Measurements from ENCODE around the gene SMTNL2. TPM values are rescaled to one million over a fixed set of nuclear protein-coding genes. Genes with fewer than 3 reads are reported as not detected.
A peak's percentile ranks its signal among the peaks of the same experiment; 100 is the strongest.

Gene SMTNL2
- total RNA-seq, 1 donor from 2014 or later = 65.7 TPM

DNA sequence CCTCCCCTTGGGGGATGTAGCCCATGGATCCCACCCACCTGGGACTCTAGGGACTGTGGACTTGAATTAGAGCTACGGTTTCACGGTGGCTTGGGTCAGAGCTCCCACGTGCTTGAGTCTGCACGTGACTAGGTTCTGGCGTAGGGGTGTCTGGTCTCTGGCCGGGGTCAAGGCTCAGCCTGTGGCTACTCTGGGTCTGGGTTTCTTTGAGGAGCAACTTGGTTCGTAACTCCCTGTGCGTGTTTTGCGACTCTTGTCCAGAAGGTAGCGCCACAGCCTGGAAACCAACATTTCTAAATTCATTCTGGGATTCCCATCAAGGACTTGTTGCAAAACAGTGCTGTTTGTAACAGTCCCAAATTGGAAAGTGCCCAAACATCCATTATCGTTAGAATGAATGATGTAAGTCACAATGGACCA lies 23.5 kb upstream of the SMTNL2 start:
- no peak for DNase-seq (ENCODE audit: low spot score in 2 of 2, unreplicated experiment in 2 of 2)
- peaks cover 28% of the 10 kb centered on the region for H3K4me1 Mint-ChIP-seq
- no peaks in the 10 kb centered on the region for H3K36me3 Mint-ChIP-seq
- H3K9me3 Mint-ChIP-seq = no peaks in the 10 kb centered on the region
- H3K27me3 Mint-ChIP-seq (ENCODE audit: low read depth) = no peaks in the 10 kb centered on the region
- no peak overlapping the region for H3K27ac Mint-ChIP-seq
- H3K4me3 Mint-ChIP-seq = no peak overlapping the region
- TF ChIP-seq, protein P1, sequence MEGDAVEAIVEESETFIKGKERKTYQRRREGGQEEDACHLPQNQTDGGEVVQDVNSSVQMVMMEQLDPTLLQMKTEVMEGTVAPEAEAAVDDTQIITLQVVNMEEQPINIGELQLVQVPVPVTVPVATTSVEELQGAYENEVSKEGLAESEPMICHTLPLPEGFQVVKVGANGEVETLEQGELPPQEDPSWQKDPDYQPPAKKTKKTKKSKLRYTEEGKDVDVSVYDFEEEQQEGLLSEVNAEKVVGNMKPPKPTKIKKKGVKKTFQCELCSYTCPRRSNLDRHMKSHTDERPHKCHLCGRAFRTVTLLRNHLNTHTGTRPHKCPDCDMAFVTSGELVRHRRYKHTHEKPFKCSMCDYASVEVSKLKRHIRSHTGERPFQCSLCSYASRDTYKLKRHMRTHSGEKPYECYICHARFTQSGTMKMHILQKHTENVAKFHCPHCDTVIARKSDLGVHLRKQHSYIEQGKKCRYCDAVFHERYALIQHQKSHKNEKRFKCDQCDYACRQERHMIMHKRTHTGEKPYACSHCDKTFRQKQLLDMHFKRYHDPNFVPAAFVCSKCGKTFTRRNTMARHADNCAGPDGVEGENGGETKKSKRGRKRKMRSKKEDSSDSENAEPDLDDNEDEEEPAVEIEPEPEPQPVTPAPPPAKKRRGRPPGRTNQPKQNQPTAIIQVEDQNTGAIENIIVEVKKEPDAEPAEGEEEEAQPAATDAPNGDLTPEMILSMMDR (IDR thresholded peaks at IDR 0.05; ENCODE audit: unreplicated experiment) = no peak

DNA sequence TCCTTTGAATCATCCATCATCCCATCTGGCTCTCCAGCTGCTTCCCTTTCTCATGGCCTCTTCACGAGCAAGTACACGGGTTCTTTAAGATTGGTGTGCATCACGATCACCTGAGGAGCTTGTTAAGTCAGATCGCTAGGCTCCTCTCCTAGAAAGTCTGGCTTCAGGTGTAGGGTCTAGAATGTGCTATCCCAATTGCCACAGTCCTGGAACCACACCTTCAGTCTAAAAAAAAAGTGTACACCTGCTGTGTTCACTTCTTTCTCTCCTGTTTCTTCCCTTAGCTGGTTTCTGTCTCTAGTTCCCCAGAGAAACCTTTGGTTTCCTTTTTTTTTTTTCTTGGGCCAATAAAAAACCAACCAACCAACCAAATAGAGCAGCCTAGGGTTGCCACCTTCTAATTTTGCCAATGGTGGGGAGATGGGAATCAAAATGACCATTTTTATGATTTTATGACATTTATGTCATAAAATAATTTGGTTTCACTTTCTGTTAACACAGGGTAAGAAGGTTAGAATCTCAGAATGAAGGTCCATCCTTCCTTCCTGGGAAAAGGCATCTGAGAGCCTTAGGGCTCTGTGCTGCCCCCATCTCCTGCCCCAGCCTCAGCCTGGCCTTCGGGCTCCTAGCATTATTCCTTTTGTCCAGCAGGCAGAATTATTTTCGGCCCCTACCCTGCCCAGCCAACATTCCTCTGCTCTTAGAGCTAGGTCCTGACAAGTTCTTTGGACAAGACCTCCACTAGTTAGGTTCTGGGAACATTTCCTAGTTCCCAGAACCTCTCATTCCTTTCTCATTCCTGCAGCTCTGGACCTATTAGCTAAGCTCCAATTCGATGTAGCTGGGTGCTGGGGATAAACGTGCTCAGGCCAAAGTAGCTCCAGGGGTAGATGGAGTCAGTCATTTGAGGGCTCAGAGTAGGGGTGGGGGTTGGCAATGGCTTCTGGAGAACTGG lies 22.0 kb upstream of the SMTNL2 start:
- no peaks in the 10 kb centered on the region for H3K9me3 Mint-ChIP-seq
- TF ChIP-seq, protein P1 (IDR thresholded peaks at IDR 0.05; ENCODE audit: unreplicated experiment) = no peak
- peaks cover 29% of the 10 kb centered on the region for H3K4me1 Mint-ChIP-seq
- H3K27ac Mint-ChIP-seq = no peak overlapping the region
- H3K4me3 Mint-ChIP-seq = no peak overlapping the region
- DNase-seq (ENCODE audit: low spot score in 2 of 2, unreplicated experiment in 2 of 2) = no peak
- no peaks in the 10 kb centered on the region for H3K36me3 Mint-ChIP-seq
- no peaks in the 10 kb centered on the region for H3K27me3 Mint-ChIP-seq (ENCODE audit: low read depth)

DNA sequence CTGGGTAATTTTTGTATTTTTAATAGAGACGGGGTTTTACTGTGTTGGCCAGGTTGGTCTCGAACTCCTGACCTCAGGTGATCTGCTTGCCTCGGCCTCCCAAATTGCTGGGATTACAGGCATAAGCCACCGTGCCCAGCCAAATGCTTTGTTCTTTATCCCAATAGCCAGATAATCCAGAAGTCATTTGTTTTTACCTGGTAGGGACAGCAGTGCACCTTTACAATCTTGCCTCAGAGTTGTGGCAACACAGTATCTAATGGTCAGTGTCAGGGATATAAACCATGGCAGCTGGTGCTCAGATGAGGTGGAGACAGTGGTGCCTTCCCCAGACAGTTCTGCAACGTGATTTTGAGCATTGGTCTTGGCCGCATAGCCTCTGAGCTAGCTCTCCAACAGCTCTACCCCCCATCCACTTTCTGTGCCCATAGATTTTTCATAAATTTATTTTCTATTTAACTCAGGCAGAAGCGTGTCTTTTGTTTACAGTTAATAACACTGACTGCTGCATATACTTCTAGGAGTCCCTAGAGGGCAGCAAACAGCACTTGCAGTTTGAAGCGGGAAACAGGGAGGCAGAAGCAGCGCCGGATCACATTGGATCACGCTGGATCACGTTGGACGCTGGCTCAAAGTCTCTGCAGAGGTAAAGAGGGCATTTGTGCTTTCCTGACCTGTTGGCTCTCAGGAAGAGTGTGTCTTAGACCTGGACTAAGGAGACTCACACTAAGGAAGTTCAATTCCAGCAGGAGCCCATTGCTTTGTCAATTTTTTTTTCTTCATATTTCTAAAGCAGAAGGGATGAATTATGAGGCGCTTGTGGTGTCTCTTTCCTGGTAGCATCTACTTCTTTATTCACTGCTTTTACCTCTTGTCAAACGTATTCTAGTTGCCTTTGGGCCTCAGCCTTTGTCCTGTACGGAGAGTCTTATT lies 18.9 kb upstream of the SMTNL2 start:
- Mint-ChIP-seq H3K4me3 (no peak overlapping the region), H3K9me3 (no peaks in the 10 kb centered on the region), H3K27me3 (ENCODE audit: low read depth) (no peaks in the 10 kb centered on the region), H3K27ac (peak overlapping the region; percentile 50), H3K4me1 (peaks cover 37% of the 10 kb centered on the region), H3K36me3 (no peaks in the 10 kb centered on the region)
- DNase-seq (ENCODE audit: low spot score in 2 of 2, unreplicated experiment in 2 of 2) = no peak
- TF ChIP-seq, protein P1 (IDR thresholded peaks at IDR 0.05; ENCODE audit: unreplicated experiment) = peak; percentile 56

DNA sequence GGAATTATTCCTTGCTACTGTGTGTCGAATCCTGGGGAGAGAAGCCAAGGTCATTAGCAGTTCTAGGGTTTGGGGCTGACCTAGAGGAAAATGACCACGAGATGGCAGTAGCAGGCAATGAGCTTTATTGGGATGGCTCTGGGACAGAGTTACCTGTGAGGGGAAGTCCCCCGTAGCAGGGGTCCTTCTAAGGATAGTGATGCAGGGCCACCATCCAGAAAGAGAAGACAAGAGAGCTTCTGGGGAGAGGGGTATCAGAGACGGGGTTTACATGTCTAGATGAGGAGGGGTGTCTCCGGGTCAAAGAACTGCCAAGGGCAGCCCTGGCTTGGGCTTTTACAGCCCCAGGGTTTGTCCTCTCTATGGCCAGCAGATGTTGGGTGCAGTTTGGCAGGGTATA lies 17.5 kb upstream of the SMTNL2 start:
- Mint-ChIP-seq H3K36me3 (no peaks in the 10 kb centered on the region), H3K27me3 (ENCODE audit: low read depth) (no peaks in the 10 kb centered on the region), H3K27ac (peak overlapping the region; percentile 36), H3K4me3 (no peak overlapping the region), H3K9me3 (no peaks in the 10 kb centered on the region), H3K4me1 (peaks cover 30% of the 10 kb centered on the region)
- peak in 1 of 2 experiments; percentile 77 for DNase-seq (ENCODE audit: low spot score in 2 of 2, unreplicated experiment in 2 of 2)
- TF ChIP-seq, protein P1 (IDR thresholded peaks at IDR 0.05; ENCODE audit: unreplicated experiment) = peak; percentile 58

DNA sequence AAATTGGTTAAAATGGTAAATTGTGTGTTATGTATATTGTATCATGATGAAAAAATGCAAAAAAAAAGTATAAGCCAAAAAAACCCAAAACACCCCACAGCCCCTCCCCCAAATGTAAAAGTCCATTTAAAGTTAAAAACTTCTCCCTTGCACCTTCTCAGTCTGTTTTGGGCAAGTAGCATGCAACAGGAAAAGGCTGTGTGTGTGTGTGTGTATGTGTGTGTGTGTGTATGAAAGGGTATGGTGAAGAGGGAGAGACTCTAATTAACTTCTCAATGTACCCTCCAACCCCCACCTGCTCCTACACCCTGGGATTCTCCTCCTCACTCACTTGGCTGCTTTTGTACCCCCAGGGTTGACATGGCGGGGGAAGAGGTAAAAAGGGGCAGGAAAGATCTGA lies 14.7 kb upstream of the SMTNL2 start:
- H3K27ac Mint-ChIP-seq = peak overlapping the region; percentile 64
- no peaks in the 10 kb centered on the region for H3K36me3 Mint-ChIP-seq
- TF ChIP-seq, protein P1 (IDR thresholded peaks at IDR 0.05; ENCODE audit: unreplicated experiment) = no peak
- H3K4me1 Mint-ChIP-seq = peaks cover 34% of the 10 kb centered on the region
- no peaks in the 10 kb centered on the region for H3K9me3 Mint-ChIP-seq
- no peak for DNase-seq (ENCODE audit: low spot score in 2 of 2, unreplicated experiment in 2 of 2)
- no peaks in the 10 kb centered on the region for H3K27me3 Mint-ChIP-seq (ENCODE audit: low read depth)
- no peak overlapping the region for H3K4me3 Mint-ChIP-seq
